ENCODE results near the gene ACOT8.
"Not testable (repeated sequence)": the region's sequence is repeated elsewhere in the genome, so short reads cannot be mapped to it uniquely, and the experiment has no call there.

Gene ACOT8

GRCh38 chr20:45836841-45837240 lies 20.4 kb downstream of the ACOT8 start:
- DNase-seq (ENCODE audit: extremely low read depth, low read depth): no peak
- no peak for TF ChIP-seq CTCF (IDR thresholded peaks at IDR 0.05; ENCODE audit: low read depth, low read length)

GRCh38 chr20:45835825-45836224 lies 21.4 kb downstream of the ACOT8 start:
- no peak for TF ChIP-seq CTCF (IDR thresholded peaks at IDR 0.05; ENCODE audit: low read depth, low read length)
- peak; percentile 78 for DNase-seq (ENCODE audit: extremely low read depth, low read depth)

DNA sequence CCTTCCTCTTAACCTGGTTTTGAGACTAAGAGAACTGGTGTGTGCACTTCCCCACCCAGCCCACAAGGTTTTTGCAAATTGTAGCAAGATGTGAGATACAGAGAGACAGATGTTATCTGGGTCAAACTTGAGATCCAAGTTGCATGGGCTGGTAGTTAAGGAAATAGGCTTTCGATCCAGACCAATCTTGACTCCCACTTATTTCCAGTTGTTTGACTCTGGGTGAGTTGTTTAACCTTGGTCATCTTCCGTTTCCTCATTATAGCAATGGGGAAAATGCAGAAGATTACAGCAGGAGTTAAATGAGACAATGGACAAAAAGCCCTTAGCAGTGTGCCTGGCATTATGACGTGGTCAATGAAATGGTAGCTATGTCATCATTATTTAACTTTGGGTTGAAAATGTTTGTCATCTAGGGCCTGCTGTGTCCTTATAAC lies 21.8 kb downstream of the ACOT8 start:
- no peak for TF ChIP-seq CTCF (IDR thresholded peaks at IDR 0.05; ENCODE audit: low read depth, low read length)
- no peak for DNase-seq (ENCODE audit: extremely low read depth, low read depth)

DNA sequence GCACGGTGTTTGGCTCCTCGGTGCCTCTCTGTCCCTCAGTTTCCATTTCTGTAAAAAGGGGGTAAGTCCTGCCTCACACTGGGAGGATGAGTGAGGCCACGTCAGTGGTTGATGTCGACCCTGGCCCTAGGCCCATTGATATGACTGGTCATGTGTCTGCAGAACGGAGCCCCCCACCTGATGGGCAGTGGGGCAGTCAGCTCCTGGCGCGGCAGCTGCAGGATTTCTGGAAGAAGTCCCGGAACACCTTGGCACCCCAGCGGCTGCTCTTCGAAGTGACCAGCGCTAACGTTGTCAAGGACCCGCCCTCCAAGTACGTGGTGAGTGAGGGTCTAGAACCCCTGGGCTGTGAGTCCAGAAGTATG lies 22.4 kb downstream of the ACOT8 start:
- no peak for TF ChIP-seq CTCF (IDR thresholded peaks at IDR 0.05; ENCODE audit: low read depth, low read length)
- no peak for DNase-seq (ENCODE audit: extremely low read depth, low read depth)

DNA sequence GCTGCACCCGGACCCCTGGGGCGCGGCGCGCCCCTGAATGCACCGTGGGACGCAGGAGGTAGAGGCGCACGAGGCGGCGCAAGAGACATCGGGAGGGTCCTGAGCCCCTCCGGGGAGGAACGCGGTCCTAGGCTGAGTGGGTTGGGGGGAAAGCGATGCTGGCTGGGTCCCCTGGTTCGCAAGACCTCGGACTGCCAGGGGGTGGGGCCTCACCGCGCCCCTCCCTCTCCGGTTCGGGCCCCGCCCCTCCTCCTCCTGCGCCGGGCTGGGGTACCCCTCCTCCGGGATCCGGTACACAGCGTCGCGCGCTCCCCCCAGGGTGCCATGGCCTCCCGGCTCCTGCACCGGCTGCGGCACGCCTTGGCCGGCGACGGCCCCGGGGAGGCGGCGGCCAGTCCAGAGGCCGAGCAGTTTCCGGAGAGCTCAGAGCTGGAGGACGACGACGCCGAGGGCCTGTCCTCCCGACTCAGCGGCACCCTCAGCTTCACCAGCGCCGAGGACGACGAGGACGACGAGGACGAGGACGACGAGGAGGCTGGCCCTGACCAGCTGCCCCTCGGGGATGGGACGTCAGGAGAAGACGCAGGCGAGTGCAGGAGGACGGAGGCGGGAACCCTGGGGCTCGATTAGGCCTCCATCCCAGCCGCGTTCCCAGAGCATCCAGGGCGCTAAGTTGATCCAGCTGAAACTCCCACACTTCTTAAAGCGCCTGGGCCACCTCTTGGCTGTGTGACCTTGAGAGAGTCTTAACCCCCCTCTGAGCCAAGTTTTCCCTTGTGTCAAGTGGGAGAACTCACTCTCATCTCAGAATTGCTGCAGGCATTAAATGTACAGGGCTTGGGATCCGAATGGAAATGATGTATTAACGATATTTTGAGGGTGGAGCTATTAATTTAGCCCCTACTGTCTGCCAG lies 23.1 kb downstream of the ACOT8 start:
- no peak for DNase-seq (ENCODE audit: extremely low read depth, low read depth)
- TF ChIP-seq CTCF (IDR thresholded peaks at IDR 0.05; ENCODE audit: low read depth, low read length): no peak

GRCh38 chr20:45833030-45833882 lies 23.9 kb downstream of the ACOT8 start, which contains the start of gene SNX21:
Gene SNX21, plus strand, starts transcription at chr20:45833799. Its CDS starts 121 bp downstream, at chr20:45833920.
- peak; percentile 84 for DNase-seq (ENCODE audit: extremely low read depth, low read depth)
- TF ChIP-seq CTCF (IDR thresholded peaks at IDR 0.05; ENCODE audit: low read depth, low read length): no peak

DNA sequence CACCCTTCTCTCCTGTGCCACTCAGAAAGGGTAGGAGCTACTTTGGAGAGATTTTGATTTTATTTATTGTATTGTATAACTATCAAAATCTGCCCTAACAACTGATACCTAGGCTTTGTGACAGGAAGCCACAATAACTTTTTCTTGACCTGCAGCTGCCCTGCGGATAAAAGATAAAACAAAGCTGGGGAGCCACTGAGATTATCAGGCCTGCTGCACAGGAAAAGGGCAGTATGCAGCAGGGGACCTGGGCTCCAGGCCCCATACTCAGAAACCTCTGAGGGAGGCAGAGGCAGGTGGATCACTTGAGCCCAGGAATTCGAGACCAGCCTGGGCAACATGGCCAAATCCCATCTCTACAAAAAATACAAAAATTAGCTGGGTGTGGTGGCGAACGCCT lies 24.6 kb downstream of the ACOT8 start:
- DNase-seq (ENCODE audit: extremely low read depth, low read depth): no peak
- TF ChIP-seq CTCF (IDR thresholded peaks at IDR 0.05; ENCODE audit: low read depth, low read length): no peak

DNA sequence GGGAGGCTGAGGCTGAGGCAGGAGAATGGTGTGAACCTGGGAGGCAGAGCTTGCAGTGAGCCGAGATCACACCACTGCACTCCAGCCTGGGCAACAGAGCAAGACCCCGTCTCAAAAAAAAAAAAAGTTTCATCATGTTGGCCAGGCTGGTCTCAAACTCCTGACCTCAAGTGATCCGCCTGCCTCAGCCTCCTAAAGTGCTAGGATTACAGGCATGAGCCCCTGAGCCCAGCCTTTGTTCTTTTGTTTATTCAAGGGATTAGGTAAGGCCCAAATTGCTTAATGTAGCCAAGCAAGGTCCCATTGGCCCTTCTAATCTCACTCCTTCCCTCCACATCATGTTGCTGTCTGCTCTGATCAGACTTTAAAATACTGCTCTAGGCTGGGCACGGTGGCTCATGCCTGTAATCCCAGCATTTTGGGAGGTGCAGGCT lies 27.5 kb downstream of the ACOT8 start:
- not testable (repeated sequence) for DNase-seq (ENCODE audit: extremely low read depth, low read depth)

All from AG09319 (cell line).